ENCODE measurements around the gene OR13J1. TPM values are rescaled to one million over a fixed set of nuclear protein-coding genes. Genes with fewer than 3 reads are reported as not detected.

Gene OR13J1
- total RNA-seq, 1 donor from 2014 or later: not detected

DNA sequence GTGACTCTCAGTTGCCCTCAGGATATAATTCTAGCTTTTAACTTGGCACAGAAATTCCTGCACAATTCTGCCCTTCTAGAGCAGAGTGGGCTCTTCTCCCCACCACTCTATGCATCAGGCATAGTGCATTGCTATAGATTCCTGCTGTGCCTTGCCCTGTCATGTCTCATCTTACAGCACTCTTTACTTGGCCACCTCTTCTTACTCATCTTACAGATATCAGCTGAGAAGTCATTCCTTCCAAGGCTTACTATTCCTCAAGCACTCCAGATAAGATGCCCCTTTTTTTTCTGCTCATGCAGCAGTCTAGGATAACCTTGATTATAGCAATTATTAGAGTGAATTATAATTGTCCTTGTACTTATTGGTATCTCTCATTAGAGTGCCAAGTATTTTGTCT, 47.3 kb downstream of the OR13J1 start:
- Mint-ChIP-seq H3K4me3 (no peak overlapping the region), H3K4me1 (peaks cover 6% of the 10 kb centered on the region), H3K27me3 (no peaks in the 10 kb centered on the region), H3K27ac (no peak overlapping the region), H3K9me3 (no peaks in the 10 kb centered on the region), H3K36me3 (ENCODE audit: low read depth) (no peaks in the 10 kb centered on the region)
- DNase-seq (no peak), ATAC-seq (ENCODE audit: low read depth) (no peak)
- POLR2A ChIA-PET: interaction anchor here (0.9 kb wide), 1 partner anchor 8 kb away, joined by 3 read pairs; the partner anchor contains the start of gene HINT2
- intact Hi-C loops (cut with micrococcal nuclease): no loop called here
- CTCF ChIA-PET: interaction anchor here (1.0 to 1.3 kb wide), 2 partner anchors 33 to 59 kb away, joined by 4 to 7 read pairs; no protein-coding TSS in a partner anchor
- TF ChIP-seq, protein P1, sequence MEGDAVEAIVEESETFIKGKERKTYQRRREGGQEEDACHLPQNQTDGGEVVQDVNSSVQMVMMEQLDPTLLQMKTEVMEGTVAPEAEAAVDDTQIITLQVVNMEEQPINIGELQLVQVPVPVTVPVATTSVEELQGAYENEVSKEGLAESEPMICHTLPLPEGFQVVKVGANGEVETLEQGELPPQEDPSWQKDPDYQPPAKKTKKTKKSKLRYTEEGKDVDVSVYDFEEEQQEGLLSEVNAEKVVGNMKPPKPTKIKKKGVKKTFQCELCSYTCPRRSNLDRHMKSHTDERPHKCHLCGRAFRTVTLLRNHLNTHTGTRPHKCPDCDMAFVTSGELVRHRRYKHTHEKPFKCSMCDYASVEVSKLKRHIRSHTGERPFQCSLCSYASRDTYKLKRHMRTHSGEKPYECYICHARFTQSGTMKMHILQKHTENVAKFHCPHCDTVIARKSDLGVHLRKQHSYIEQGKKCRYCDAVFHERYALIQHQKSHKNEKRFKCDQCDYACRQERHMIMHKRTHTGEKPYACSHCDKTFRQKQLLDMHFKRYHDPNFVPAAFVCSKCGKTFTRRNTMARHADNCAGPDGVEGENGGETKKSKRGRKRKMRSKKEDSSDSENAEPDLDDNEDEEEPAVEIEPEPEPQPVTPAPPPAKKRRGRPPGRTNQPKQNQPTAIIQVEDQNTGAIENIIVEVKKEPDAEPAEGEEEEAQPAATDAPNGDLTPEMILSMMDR (IDR thresholded peaks at IDR 0.05): no peak

DNA sequence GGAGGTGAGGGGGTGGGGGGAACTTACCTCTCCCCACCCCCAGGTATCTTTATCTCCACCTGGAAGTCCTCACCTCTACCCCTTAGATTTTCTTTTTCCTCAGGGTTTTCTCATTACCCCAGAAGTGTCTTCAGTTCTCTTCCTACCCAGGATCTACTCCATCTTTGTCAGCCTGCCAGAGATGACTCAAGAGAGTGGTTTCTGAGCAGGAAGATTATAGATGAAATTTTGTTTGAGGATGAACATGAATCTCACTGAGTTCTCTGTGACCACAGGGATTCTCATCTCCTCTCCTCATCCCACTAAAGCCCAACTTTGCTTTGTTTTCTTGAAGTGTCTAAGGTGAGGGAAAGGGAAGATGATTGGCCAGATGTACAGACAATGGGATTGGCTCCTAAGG, 50.1 kb downstream of the OR13J1 start:
- H3K27ac Mint-ChIP-seq: no peak overlapping the region
- CTCF ChIA-PET: no interaction called here

More for the DNA sequence above, 50.1 kb downstream of the OR13J1 start:
- POLR2A ChIA-PET: no interaction called here
- Mint-ChIP-seq H3K4me3 (no peak overlapping the region), H3K36me3 (ENCODE audit: low read depth) (peaks cover 5% of the 10 kb centered on the region), H3K4me1 (peaks cover 6% of the 10 kb centered on the region), H3K27me3 (no peaks in the 10 kb centered on the region), H3K9me3 (no peaks in the 10 kb centered on the region)
- intact Hi-C loops (cut with micrococcal nuclease): no loop called here
- TF ChIP-seq, protein P1 (IDR thresholded peaks at IDR 0.05): no peak
- DNase-seq (no peak), ATAC-seq (ENCODE audit: low read depth) (no peak)

Other genes starting within 250 kb of the OR13J1 start
- gene SIT1, start 219.5 kb downstream of the OR13J1 start, total RNA-seq: 27.5 and 28.0 TPM in 2 replicates
- gene RMRP, start 212.4 kb downstream of the OR13J1 start, total RNA-seq: 8,247 and 9,516 TPM in 2 replicates
- 32.5 and 34.5 TPM in 2 replicates for gene CCDC107, start 212.1 kb downstream of the OR13J1 start, total RNA-seq
- gene ARHGEF39, start 205.2 kb downstream of the OR13J1 start, total RNA-seq: 0.59 and 0.89 TPM in 2 replicates
- gene CA9, start 196.5 kb downstream of the OR13J1 start, total RNA-seq: 0.86 TPM in 1 of 2 replicates, not detected in the other
- 1.9 and 2.0 TPM in 2 replicates for gene TPM2, start 180.5 kb downstream of the OR13J1 start, total RNA-seq
- 327 and 362 TPM in 2 replicates for gene TLN1, start 138.2 kb downstream of the OR13J1 start, total RNA-seq
- gene CREB3, start 137.7 kb downstream of the OR13J1 start, total RNA-seq: 13.8 and 16.9 TPM in 2 replicates
- 93.4 and 104 TPM in 2 replicates for gene GBA2, start 121.2 kb downstream of the OR13J1 start, total RNA-seq
- gene RGP1, start 121.1 kb downstream of the OR13J1 start, total RNA-seq: 23.8 and 25.4 TPM in 2 replicates
- 0.78 and 1.2 TPM in 2 replicates for gene MSMP, start 116.1 kb downstream of the OR13J1 start, total RNA-seq
- gene NPR2, start 78.8 kb downstream of the OR13J1 start, total RNA-seq: 4.4 and 4.6 TPM in 2 replicates
- 1.8 and 4.0 TPM in 2 replicates for gene SPAG8, start 58.1 kb downstream of the OR13J1 start, total RNA-seq
- gene HINT2, start 55.4 kb downstream of the OR13J1 start, total RNA-seq: 27.9 and 34.0 TPM in 2 replicates
- not detected in 2 replicates for gene FAM221B, start 41.7 kb downstream of the OR13J1 start, total RNA-seq
- 5.0 and 8.0 TPM in 2 replicates for gene TMEM8B, start 41.2 kb downstream of the OR13J1 start, total RNA-seq
- not detected in 2 replicates for gene HRCT1, start 35.8 kb upstream of the OR13J1 start, total RNA-seq
- not detected in 2 replicates for gene SPAAR, start 39.1 kb upstream of the OR13J1 start, total RNA-seq
- gene OR2S2, start 87.8 kb upstream of the OR13J1 start, total RNA-seq: not detected in 2 replicates
- 4.2 and 5.0 TPM in 2 replicates for gene RECK, start 166.5 kb upstream of the OR13J1 start, total RNA-seq